GM23338 (cell line): ENCODE results near the gene CBLL2. TPM values are rescaled to one million over a fixed set of nuclear protein-coding genes. Genes with fewer than 3 reads are reported as not detected.

Experiments used
- ATAC-seq: fragments of 200-7000 bp; cut with Tn5 transposase; 3 replicates; pipeline ENCODE4 v1.9.1; 2020
- DNase-seq: peaks from one replicate; pipeline ENCODE4 v3.0.0-alpha.2; 2015; ENCODE audit warnings: low spot score
- H2AFZ ChIP-seq: fragments of 200-600 bp; sonication (generic); 2 replicates; pipeline ENCODE4 v1.8.0; 2016; ENCODE audit warnings: antibody characterized with exemption, mild to moderate bottlenecking, moderate library complexity
- H3F3A ChIP-seq: fragments of 200-600 bp; sonication (generic); replicated peaks from 2 replicates; pipeline ENCODE4 v1.8.0; 2017; ENCODE audit warnings: antibody characterized with exemption, mixed run types, low read depth
- H3K27ac ChIP-seq: fragments of 200-600 bp; sonication (generic); 2 replicates; pipeline ENCODE4 v1.6.1; 2016; ENCODE audit warnings: low read depth
- H3K27me3 ChIP-seq: fragments of 200-600 bp; sonication (generic); 2 replicates; pipeline ENCODE4 v1.8.0; 2016; ENCODE audit warnings: mild to moderate bottlenecking, mixed run types, moderate library complexity; ENCODE audit not compliant: insufficient read depth
- H3K36me3 ChIP-seq: fragments of 200-600 bp; sonication (generic); 2 replicates; pipeline ENCODE4 v1.8.0; 2016; ENCODE audit warnings: mild to moderate bottlenecking; ENCODE audit not compliant: insufficient read depth
- H3K4me1 ChIP-seq: fragments of 200-600 bp; sonication (generic); 2 replicates; pipeline ENCODE4 v1.8.0; 2016; ENCODE audit warnings: mild to moderate bottlenecking, moderate library complexity; ENCODE audit not compliant: insufficient read depth
- H3K4me2 ChIP-seq: fragments of 200-600 bp; sonication (generic); 2 replicates; pipeline ENCODE4 v1.7.1; 2017; ENCODE audit warnings: mixed run types
- H3K4me3 ChIP-seq: fragments of 200-600 bp; sonication (generic); 2 replicates; pipeline ENCODE4 v1.6.1; 2016; ENCODE audit warnings: mixed run types
- H3K79me2 ChIP-seq: fragments of 200-600 bp; sonication (generic); replicated peaks from 2 replicates; pipeline ENCODE4 v1.8.0; 2017; ENCODE audit warnings: mild to moderate bottlenecking; ENCODE audit not compliant: insufficient read depth
- H3K9me2 ChIP-seq: fragments of 200-600 bp; sonication (generic); 2 replicates; pipeline ENCODE4 v1.8.0; 2017; ENCODE audit not compliant: insufficient read depth
- H4K20me1 ChIP-seq: fragments of 200-600 bp; sonication (generic); replicated peaks from 2 replicates; pipeline ENCODE4 v1.8.0; 2017; ENCODE audit warnings: mild to moderate bottlenecking; ENCODE audit not compliant: insufficient read depth
- H3K27ac Mint-ChIP-seq: 2 replicates; pipeline ENCODE4 v1.8.0; 2020; ENCODE audit warnings: inconsistent platforms, mild to moderate bottlenecking, moderate library complexity, mixed read lengths
- H3K27me3 Mint-ChIP-seq: 3 replicates; pipeline ENCODE4 v1.8.0; 2022; ENCODE audit warnings: low read depth, mild to moderate bottlenecking, moderate library complexity, mixed read lengths, inconsistent platforms; ENCODE audit not compliant: insufficient read depth, poor library complexity
- H3K36me3 Mint-ChIP-seq: 3 replicates; pipeline ENCODE4 v1.8.0; 2021; ENCODE audit warnings: low read depth, mild to moderate bottlenecking, inconsistent platforms, moderate library complexity, mixed read lengths
- H3K4me1 Mint-ChIP-seq: 3 replicates; pipeline ENCODE4 v1.8.0; 2020; ENCODE audit warnings: mild to moderate bottlenecking, inconsistent platforms, mixed read lengths
- H3K4me3 Mint-ChIP-seq: 3 replicates; pipeline ENCODE4 v1.8.0; 2021; ENCODE audit warnings: moderate library complexity, mild to moderate bottlenecking, inconsistent platforms, mixed read lengths
- H3K9me3 Mint-ChIP-seq: 3 replicates; pipeline ENCODE4 v1.8.0; 2020; ENCODE audit warnings: moderate library complexity, mild to moderate bottlenecking, inconsistent platforms, mixed read lengths
- CREB1 ChIP-seq: fragments of 250-450 bp; sonication (Bioruptor Pico); IDR thresholded peaks from 2 replicates; pipeline ENCODE4 v1.5.0; 2020; ENCODE audit warnings: low read depth, mild to moderate bottlenecking, moderate library complexity
- EZH2 ChIP-seq: fragments of 200-600 bp; sonication (generic); IDR thresholded peaks from one replicate; pipeline ENCODE4 v1.8.0; 2017; ENCODE audit warnings: antibody characterized with exemption, mild to moderate bottlenecking, low read depth; ENCODE audit not compliant: unreplicated experiment
- EZH2phosphoT487 ChIP-seq: fragments of 200-600 bp; sonication (generic); IDR thresholded peaks from one replicate; pipeline ENCODE4 v1.8.1; 2018; ENCODE audit warnings: antibody characterized with exemption; ENCODE audit not compliant: unreplicated experiment
- JUNB ChIP-seq: IDR thresholded peaks from one replicate; pipeline ENCODE4 v1.6.1; 2016; ENCODE audit warnings: antibody characterized with exemption; ENCODE audit not compliant: unreplicated experiment
- NANOG ChIP-seq: IDR thresholded peaks from 2 replicates; pipeline ENCODE4 v1.6.1; 2016; ENCODE audit warnings: antibody characterized with exemption, borderline replicate concordance
- ZNF114 ChIP-seq: fragments of 250-450 bp; sonication (Bioruptor Pico); IDR thresholded peaks from 2 replicates; pipeline ENCODE4 v1.5.0; 2020; ENCODE audit warnings: mild to moderate bottlenecking, moderate library complexity
- ZNF331 ChIP-seq: fragments of 250-450 bp; sonication (Bioruptor Pico); IDR thresholded peaks from 2 replicates; pipeline ENCODE4 v1.5.0; 2020; ENCODE audit warnings: low read depth, mild to moderate bottlenecking, moderate library complexity
- polyA plus RNA-seq: library from polyadenylated mRNA; unstranded; fragments of >200 nt; fragmentation: Nextera tagmentation; extraction: Ambion mirVana; gene quantifications from 2 replicates; pipeline ENCODE4 v1.2.1, GENCODE V29; 2016
- total RNA-seq: library from RNA; depleted of rRNA; stranded (reverse); fragments of >200 nt; shearing (Covaris generic); gene quantifications from 2 replicates; pipeline ENCODE4 v1.2.3, GENCODE V29; 2014
- TF ChIP-seq, protein P1 (sequence below): fragments of 250-450 bp; sonication (Bioruptor Pico); IDR thresholded peaks from 2 replicates; pipeline ENCODE4 v1.5.0; 2020; ENCODE audit warnings: mild to moderate bottlenecking, moderate library complexity
- TF ChIP-seq, protein P2 (sequence below): IDR thresholded peaks from one replicate; pipeline ENCODE4 v1.6.1; 2018; ENCODE audit warnings: antibody characterized with exemption; ENCODE audit not compliant: unreplicated experiment
- TF ChIP-seq, protein P3 (sequence below), 2 experiments: fragments of 200-600 bp in 1 of 2; sonication (generic) in 1 of 2; conservative IDR thresholded peaks; 2 replicates each; pipeline versions ENCODE4 v1.5.1 to v1.6.1; 2016 to 2017; ENCODE audit warnings: antibody characterized with exemption in 2 of 2, low read depth in 2 of 2, mild to moderate bottlenecking in 2 of 2, moderate library complexity in 1 of 2

Gene CBLL2
- total and polyA plus RNA-seq, 2 experiments from 2014 or later: not detected

DNA sequence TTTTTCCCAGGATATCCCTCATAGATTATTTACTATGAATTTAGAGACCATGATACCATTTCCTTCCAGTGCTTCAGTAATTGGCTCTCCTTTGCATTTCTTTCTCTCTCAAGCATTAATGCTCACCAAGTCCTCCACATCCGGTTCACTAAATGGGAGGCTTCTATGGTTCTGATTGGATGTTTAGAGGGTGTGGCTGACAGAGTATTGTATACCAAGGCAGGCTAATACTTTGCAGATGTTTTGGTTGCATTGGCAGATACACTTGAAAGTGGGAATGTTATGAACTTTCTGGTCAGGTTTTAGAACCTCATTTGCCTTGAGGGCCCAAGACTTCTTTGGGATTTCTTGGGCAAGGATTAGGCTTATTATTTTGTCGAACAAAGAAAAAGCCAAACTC, 24.2 kb downstream of the CBLL2 start:
- H3K4me3 ChIP-seq: no peak overlapping the region
- H3K36me3 Mint-ChIP-seq: no peaks in the 10 kb centered on the region
- no peak overlapping the region for H3K27ac ChIP-seq
- TF ChIP-seq JUNB (no peak), EZH2phosphoT487 (no peak), CREB1 (CRISPR knock-in tag) (no peak), ZNF114 (CRISPR knock-in tag) (no peak), EZH2 (no peak)
- no peaks in the 10 kb centered on the region for H3K9me2 ChIP-seq
- DNase-seq (no peak), ATAC-seq (no peak)
- H3K27me3 Mint-ChIP-seq: no peaks in the 10 kb centered on the region
- H3K4me3 Mint-ChIP-seq: no peak overlapping the region
- H2AFZ ChIP-seq: no peak overlapping the region
- H4K20me1 ChIP-seq: no peaks in the 10 kb centered on the region
- H3K27me3 ChIP-seq: no peaks in the 10 kb centered on the region
- H3K4me1 Mint-ChIP-seq: peaks cover 16% of the 10 kb centered on the region; the same call in 2 of the 3 replicates
- H3K27ac Mint-ChIP-seq: no peak overlapping the region
- no peaks in the 10 kb centered on the region; the same call in 2 of the 3 replicates for H3K9me3 Mint-ChIP-seq
- H3K4me1 ChIP-seq: 0 out of 2 replicates have a peak, but pooled peaks cover 4% of the 10 kb centered on the region
- H3K79me2 ChIP-seq: no peaks in the 10 kb centered on the region
- no peaks in the 10 kb centered on the region for H3K36me3 ChIP-seq
- no peak overlapping the region for H3K4me2 ChIP-seq
- no peaks in the 10 kb centered on the region for H3F3A ChIP-seq

DNA sequence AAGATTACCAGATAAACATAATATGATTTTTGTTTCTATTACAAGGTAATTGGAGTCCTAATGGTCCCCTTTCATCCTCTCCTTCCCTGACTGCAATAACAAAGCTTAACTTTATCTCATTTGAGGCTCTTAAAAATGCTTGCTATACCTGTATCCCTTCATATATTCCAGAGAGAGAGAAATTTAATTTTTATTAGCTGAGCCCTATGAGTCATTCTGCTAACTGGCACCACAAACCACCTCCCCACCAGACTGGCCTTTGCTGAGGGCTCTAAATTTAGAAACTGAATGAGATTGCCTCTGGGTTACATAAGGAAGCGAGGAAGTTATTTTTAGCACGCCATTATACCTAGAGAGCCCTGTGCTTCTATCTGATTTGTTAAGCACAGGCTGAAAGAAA, 27.4 kb downstream of the CBLL2 start:
- Histone ChIP-seq H2AFZ (no peak overlapping the region), H3K4me1 (0 out of 2 replicates have a peak, but pooled peaks cover 2% of the 10 kb centered on the region), H3K27me3 (no peaks in the 10 kb centered on the region), H3K79me2 (no peaks in the 10 kb centered on the region), H3K4me3 (no peak overlapping the region), H4K20me1 (no peaks in the 10 kb centered on the region), H3K27ac (no peak overlapping the region), H3K9me2 (no peaks in the 10 kb centered on the region), H3F3A (no peaks in the 10 kb centered on the region), H3K4me2 (no peak overlapping the region), H3K36me3 (no peaks in the 10 kb centered on the region; the same call in 1 of the 2 replicates)
- ATAC-seq (no peak), DNase-seq (no peak)
- Mint-ChIP-seq H3K9me3 (no peaks in the 10 kb centered on the region), H3K4me3 (no peak overlapping the region), H3K4me1 (peaks cover 9% of the 10 kb centered on the region; the same call in 2 of the 3 replicates), H3K27me3 (no peaks in the 10 kb centered on the region), H3K36me3 (no peaks in the 10 kb centered on the region), H3K27ac (no peak overlapping the region)
- no peak for TF ChIP-seq ZNF331
- TF ChIP-seq, protein P1, sequence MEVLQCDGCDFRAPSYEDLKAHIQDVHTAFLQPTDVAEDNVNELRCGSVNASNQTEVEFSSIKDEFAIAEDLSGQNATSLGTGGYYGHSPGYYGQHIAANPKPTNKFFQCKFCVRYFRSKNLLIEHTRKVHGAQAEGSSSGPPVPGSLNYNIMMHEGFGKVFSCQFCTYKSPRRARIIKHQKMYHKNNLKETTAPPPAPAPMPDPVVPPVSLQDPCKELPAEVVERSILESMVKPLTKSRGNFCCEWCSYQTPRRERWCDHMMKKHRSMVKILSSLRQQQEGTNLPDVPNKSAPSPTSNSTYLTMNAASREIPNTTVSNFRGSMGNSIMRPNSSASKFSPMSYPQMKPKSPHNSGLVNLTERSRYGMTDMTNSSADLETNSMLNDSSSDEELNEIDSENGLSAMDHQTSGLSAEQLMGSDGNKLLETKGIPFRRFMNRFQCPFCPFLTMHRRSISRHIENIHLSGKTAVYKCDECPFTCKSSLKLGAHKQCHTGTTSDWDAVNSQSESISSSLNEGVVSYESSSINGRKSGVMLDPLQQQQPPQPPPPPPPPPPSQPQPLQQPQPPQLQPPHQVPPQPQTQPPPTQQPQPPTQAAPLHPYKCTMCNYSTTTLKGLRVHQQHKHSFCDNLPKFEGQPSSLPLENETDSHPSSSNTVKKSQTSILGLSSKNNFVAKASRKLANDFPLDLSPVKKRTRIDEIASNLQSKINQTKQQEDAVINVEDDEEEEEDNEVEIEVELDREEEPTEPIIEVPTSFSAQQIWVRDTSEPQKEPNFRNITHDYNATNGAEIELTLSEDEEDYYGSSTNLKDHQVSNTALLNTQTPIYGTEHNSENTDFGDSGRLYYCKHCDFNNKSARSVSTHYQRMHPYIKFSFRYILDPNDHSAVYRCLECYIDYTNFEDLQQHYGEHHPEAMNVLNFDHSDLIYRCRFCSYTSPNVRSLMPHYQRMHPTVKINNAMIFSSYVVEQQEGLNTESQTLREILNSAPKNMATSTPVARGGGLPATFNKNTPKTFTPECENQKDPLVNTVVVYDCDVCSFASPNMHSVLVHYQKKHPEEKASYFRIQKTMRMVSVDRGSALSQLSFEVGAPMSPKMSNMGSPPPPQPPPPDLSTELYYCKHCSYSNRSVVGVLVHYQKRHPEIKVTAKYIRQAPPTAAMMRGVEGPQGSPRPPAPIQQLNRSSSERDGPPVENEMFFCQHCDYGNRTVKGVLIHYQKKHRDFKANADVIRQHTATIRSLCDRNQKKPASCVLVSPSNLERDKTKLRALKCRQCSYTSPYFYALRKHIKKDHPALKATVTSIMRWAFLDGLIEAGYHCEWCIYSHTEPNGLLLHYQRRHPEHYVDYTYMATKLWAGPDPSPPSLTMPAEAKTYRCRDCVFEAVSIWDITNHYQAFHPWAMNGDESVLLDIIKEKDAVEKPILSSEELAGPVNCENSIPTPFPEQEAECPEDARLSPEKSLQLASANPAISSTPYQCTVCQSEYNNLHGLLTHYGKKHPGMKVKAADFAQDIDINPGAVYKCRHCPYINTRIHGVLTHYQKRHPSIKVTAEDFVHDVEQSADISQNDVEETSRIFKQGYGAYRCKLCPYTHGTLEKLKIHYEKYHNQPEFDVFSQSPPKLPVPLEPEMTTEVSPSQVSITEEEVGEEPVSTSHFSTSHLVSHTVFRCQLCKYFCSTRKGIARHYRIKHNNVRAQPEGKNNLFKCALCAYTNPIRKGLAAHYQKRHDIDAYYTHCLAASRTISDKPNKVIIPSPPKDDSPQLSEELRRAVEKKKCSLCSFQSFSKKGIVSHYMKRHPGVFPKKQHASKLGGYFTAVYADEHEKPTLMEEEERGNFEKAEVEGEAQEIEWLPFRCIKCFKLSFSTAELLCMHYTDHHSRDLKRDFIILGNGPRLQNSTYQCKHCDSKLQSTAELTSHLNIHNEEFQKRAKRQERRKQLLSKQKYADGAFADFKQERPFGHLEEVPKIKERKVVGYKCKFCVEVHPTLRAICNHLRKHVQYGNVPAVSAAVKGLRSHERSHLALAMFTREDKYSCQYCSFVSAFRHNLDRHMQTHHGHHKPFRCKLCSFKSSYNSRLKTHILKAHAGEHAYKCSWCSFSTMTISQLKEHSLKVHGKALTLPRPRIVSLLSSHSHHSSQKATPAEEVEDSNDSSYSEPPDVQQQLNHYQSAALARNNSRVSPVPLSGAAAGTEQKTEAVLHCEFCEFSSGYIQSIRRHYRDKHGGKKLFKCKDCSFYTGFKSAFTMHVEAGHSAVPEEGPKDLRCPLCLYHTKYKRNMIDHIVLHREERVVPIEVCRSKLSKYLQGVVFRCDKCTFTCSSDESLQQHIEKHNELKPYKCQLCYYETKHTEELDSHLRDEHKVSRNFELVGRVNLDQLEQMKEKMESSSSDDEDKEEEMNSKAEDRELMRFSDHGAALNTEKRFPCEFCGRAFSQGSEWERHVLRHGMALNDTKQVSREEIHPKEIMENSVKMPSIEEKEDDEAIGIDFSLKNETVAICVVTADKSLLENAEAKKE: no peak
- TF ChIP-seq, protein P2, sequence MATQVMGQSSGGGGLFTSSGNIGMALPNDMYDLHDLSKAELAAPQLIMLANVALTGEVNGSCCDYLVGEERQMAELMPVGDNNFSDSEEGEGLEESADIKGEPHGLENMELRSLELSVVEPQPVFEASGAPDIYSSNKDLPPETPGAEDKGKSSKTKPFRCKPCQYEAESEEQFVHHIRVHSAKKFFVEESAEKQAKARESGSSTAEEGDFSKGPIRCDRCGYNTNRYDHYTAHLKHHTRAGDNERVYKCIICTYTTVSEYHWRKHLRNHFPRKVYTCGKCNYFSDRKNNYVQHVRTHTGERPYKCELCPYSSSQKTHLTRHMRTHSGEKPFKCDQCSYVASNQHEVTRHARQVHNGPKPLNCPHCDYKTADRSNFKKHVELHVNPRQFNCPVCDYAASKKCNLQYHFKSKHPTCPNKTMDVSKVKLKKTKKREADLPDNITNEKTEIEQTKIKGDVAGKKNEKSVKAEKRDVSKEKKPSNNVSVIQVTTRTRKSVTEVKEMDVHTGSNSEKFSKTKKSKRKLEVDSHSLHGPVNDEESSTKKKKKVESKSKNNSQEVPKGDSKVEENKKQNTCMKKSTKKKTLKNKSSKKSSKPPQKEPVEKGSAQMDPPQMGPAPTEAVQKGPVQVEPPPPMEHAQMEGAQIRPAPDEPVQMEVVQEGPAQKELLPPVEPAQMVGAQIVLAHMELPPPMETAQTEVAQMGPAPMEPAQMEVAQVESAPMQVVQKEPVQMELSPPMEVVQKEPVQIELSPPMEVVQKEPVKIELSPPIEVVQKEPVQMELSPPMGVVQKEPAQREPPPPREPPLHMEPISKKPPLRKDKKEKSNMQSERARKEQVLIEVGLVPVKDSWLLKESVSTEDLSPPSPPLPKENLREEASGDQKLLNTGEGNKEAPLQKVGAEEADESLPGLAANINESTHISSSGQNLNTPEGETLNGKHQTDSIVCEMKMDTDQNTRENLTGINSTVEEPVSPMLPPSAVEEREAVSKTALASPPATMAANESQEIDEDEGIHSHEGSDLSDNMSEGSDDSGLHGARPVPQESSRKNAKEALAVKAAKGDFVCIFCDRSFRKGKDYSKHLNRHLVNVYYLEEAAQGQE: no peak
- TF ChIP-seq JUNB: no peak
- TF ChIP-seq NANOG: no peak
- TF ChIP-seq CREB1 (CRISPR knock-in tag): no peak
- no peak for TF ChIP-seq EZH2phosphoT487
- TF ChIP-seq, protein P3, sequence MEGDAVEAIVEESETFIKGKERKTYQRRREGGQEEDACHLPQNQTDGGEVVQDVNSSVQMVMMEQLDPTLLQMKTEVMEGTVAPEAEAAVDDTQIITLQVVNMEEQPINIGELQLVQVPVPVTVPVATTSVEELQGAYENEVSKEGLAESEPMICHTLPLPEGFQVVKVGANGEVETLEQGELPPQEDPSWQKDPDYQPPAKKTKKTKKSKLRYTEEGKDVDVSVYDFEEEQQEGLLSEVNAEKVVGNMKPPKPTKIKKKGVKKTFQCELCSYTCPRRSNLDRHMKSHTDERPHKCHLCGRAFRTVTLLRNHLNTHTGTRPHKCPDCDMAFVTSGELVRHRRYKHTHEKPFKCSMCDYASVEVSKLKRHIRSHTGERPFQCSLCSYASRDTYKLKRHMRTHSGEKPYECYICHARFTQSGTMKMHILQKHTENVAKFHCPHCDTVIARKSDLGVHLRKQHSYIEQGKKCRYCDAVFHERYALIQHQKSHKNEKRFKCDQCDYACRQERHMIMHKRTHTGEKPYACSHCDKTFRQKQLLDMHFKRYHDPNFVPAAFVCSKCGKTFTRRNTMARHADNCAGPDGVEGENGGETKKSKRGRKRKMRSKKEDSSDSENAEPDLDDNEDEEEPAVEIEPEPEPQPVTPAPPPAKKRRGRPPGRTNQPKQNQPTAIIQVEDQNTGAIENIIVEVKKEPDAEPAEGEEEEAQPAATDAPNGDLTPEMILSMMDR (conservative IDR thresholded peaks at IDR 0.05; ENCODE audit: low read depth in 2 of 2): no peak
